NOMO-1 treated with dmso at 0.1 percent for 144 hours (cell line): ENCODE data around the gene ALK.

ENCODE experiments used
- DNase-seq: peaks from one replicate; lab custom pipeline; 2025; ENCODE audit not compliant: unreplicated experiment; lab: John Stamatoyannopoulos, UW

ALK gene

GRCh38 chr2:29462293-29462692 is 459.1 kb downstream of the ALK start:
- no peak for DNase-seq

- DNase-seq: no peak
Observed at GRCh38 chr2:29460190-29460589, 461.2 kb downstream of the ALK start.

- no peak for DNase-seq
Observed at GRCh38 chr2:29459445-29460179, 461.8 kb downstream of the ALK start.

- DNase-seq: no peak
Observed at GRCh38 chr2:29456429-29456828, 465.0 kb downstream of the ALK start.

GRCh38 chr2:29455200-29455860 is 466.1 kb downstream of the ALK start:
- DNase-seq: peak; percentile 37

- no peak for DNase-seq
Observed at GRCh38 chr2:29452036-29452435, 469.4 kb downstream of the ALK start.

- peak; percentile 6 for DNase-seq
Observed at GRCh38 chr2:29450596-29451222, 470.7 kb downstream of the ALK start.

GRCh38 chr2:29449499-29449898 is 471.9 kb downstream of the ALK start:
- no peak for DNase-seq

GRCh38 chr2:29448096-29448688 is 473.2 kb downstream of the ALK start:
- peak; percentile 84 for DNase-seq

- DNase-seq: no peak
Observed at GRCh38 chr2:29447513-29447912, 473.9 kb downstream of the ALK start.

- no peak for DNase-seq
Observed at GRCh38 chr2:29446847-29447246, 474.5 kb downstream of the ALK start.

GRCh38 chr2:29444150-29444549 is 477.2 kb downstream of the ALK start:
- no peak for DNase-seq

GRCh38 chr2:29443627-29444026 is 477.8 kb downstream of the ALK start:
- peak; percentile 14 for DNase-seq

GRCh38 chr2:29443151-29443550 is 478.2 kb downstream of the ALK start:
- no peak for DNase-seq

- DNase-seq: no peak
Observed at GRCh38 chr2:29440921-29441623, 480.3 kb downstream of the ALK start.

- DNase-seq: no peak
Observed at GRCh38 chr2:29433920-29434319, 487.5 kb downstream of the ALK start.

GRCh38 chr2:29433128-29433527 is 488.3 kb downstream of the ALK start:
- DNase-seq: no peak

- DNase-seq: no peak
Observed at GRCh38 chr2:29431485-29431884, 489.9 kb downstream of the ALK start.

GRCh38 chr2:29430382-29431112 is 490.8 kb downstream of the ALK start:
- no peak for DNase-seq

- DNase-seq: no peak
Observed at GRCh38 chr2:29426354-29426753, 495.0 kb downstream of the ALK start.

- DNase-seq: no peak
Observed at GRCh38 chr2:29425866-29426265, 495.5 kb downstream of the ALK start.
